ENCODE measurements around the gene TADA2B.

TADA2B gene

DNA sequence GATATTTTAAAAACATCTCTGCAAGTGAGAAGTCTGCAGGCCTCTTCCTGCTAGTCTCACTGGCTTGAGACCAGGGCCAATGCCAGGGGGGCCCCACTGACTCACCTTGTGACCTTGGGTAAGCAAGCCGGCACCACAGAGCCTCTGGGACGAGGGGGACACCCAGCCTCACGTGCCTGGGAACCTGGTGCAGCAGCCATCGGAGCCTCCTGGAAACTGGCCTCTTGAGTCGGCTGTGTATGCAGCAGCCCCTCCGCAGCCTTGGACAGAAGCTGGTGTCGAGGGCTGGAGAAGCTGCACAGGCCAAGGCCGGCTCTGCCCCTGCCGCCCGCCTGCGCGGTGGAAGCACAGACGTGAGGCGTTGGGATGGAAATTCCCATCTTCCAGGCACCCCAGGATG, 8.7 kb downstream of the TADA2B start:
- no peak overlapping the region for H3K4me3 ChIP-seq (ENCODE audit: low read length)
- TF ChIP-seq, protein P1, sequence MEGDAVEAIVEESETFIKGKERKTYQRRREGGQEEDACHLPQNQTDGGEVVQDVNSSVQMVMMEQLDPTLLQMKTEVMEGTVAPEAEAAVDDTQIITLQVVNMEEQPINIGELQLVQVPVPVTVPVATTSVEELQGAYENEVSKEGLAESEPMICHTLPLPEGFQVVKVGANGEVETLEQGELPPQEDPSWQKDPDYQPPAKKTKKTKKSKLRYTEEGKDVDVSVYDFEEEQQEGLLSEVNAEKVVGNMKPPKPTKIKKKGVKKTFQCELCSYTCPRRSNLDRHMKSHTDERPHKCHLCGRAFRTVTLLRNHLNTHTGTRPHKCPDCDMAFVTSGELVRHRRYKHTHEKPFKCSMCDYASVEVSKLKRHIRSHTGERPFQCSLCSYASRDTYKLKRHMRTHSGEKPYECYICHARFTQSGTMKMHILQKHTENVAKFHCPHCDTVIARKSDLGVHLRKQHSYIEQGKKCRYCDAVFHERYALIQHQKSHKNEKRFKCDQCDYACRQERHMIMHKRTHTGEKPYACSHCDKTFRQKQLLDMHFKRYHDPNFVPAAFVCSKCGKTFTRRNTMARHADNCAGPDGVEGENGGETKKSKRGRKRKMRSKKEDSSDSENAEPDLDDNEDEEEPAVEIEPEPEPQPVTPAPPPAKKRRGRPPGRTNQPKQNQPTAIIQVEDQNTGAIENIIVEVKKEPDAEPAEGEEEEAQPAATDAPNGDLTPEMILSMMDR (conservative IDR thresholded peaks at IDR 0.05; ENCODE audit: low read length) = no peak
- DNase-seq (ENCODE audit: low read depth) = no peak

DNA sequence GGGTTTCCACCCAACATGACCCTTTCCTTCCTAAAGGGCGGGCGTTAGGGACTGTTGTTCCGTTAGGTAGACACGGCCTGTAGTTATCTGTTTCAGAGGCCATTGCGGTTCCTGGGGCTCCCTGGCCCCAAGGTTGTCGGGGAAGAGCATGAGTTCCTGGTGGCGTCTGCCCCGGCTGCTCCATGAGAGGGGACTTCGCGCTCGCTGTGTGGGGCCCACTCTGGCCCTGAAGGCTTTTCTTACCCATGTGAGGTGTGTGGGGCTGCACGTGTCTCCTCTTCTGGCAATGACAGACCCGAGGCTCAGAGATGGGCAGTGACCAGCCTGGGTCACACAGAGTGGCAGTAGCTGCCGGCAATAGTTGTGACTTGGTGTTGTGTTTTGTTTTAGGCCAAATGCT, 9.1 kb downstream of the TADA2B start:
- TF ChIP-seq, protein P1 (conservative IDR thresholded peaks at IDR 0.05; ENCODE audit: low read length) = no peak
- no peak overlapping the region for H3K4me3 ChIP-seq (ENCODE audit: low read length)
- no peak for DNase-seq (ENCODE audit: low read depth)

DNA sequence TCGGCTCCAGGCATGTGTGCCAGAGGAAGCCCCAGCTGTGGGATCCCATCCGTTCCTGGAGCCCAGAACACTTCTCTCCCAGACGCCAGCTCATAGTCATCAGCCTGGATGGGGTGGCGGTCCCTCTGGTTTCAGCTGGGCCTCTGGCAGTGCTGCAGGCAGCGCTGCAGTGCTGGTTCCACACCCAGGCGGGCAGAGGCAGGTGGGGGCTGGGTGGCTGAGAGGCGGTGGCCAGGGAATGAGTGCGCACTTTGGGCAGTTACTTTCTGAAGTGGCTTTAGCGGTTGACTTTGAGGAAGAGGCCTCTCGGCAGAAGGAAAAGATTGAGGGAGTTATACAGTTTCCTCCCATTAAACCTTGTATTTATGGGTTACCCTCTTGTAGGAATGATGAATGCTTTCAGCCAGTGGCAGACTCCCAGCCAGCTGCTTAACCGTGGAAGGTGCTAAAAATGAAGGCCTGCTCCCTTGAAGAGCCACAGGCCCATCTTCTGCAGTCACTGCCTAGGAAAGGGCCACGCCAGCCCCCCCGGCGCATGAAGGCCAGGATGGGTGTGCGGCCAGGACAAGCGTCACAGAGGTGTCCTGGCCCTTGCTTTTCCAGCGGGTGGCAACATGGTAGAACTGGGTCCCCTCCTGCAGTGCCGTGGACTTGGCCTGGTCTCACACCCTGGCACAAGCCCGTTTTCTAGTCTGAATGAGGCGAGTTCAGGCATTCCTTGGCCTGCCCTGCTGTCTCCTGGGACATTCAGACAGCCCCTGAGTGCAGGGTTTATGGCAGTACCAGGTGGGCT, 9.9 kb downstream of the TADA2B start:
- peak; percentile 41 for DNase-seq (ENCODE audit: low read depth)
- TF ChIP-seq, protein P1 (conservative IDR thresholded peaks at IDR 0.05; ENCODE audit: low read length) = no peak
- no peak overlapping the region for H3K4me3 ChIP-seq (ENCODE audit: low read length)

DNA sequence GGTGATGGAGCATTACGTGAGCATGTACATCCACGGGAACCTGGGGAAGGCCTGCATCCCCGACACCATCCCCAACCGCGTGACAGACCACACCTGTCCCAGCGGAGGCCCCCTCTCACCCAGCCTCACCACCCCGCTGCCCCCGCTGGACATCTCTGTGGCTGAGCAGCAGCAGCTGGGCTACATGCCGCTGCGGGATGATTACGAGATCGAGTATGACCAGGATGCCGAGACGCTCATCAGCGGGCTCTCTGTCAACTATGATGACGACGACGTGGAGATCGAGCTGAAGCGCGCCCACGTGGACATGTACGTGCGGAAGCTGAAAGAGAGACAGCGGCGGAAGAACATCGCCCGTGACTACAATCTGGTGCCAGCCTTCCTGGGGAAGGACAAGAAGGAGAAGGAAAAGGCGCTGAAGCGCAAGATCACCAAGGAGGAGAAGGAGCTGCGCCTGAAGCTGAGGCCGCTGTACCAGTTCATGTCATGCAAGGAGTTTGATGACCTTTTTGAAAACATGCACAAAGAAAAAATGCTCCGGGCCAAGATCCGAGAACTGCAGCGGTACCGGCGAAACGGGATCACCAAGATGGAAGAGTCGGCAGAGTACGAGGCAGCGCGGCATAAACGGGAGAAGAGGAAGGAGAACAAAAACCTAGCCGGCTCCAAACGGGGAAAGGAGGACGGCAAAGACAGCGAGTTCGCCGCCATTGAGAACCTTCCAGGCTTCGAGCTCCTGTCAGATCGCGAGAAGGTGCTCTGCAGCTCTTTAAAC, 11.1 kb downstream of the TADA2B start:
- H3K4me3 ChIP-seq (ENCODE audit: low read length) = no peak overlapping the region
- DNase-seq (ENCODE audit: low read depth) = no peak
- TF ChIP-seq, protein P1 (conservative IDR thresholded peaks at IDR 0.05; ENCODE audit: low read length) = no peak

DNA sequence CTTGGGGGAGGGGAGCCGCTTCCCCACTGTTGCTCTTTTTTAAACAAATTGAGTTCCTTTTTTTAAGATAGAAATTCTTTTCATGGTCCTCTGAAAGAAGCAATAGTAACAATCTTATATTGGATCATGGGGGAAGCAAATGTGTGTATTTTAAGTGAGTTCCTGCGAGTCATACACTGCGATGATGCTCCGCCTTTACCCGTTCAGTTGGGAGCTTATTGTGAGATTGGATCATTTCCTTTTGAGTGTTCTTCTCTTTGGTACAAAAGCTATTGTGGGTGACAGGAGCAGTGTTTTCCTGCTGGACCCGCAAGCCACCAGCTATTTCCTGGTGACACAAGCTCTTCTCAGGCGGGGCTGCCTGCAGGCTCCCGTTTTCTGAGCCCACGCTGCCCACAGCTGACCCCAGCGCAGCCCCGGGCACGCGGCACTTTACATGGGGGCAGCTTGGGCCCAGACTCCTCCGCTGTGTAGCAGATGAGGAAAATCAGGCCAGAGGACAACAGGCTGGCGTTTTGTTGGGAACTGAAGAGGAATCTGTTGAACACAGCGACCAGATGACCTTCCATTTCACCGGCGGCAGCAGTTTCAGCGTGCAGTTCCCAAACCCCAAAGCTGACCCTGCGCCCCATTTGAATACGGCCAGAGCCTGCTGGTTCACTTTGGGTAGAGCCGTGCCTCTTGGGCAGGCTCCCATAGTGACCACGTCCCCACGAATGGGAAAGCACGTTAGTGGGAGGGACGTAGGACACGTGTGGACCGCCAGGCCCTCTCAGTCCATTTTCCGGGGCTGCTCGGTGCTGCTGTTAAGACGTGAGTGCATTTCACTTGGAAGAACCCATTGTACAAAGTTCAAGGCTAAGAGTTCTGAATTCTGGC, 12.2 kb downstream of the TADA2B start:
- no peak for DNase-seq (ENCODE audit: low read depth)
- TF ChIP-seq, protein P1 (conservative IDR thresholded peaks at IDR 0.05; ENCODE audit: low read length) = no peak

DNA sequence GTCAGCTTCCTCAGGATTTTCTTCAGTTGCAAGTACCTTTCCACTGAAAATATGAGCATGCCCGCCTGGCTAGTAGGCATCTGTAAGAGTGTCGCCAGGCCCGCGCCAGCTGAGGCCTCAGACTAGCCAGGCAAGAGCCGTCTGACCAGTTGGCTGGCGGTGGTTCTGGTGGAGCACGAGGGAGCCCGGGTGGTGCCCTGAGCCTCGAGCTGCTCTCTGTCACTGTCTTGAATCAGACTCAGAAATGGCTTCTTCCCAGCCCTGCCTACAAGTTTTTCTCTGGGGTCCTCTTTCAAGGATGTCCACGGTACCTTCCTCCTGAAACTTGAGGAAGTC, 12.8 kb downstream of the TADA2B start:
- no peak overlapping the region for H3K4me3 ChIP-seq (ENCODE audit: low read length)
- no peak for DNase-seq (ENCODE audit: low read depth)
- TF ChIP-seq, protein P1 (conservative IDR thresholded peaks at IDR 0.05; ENCODE audit: low read length) = no peak

More for the DNA sequence above, 12.2 kb downstream of the TADA2B start:
- no peak overlapping the region for H3K4me3 ChIP-seq (ENCODE audit: low read length)
